ENCODE measurements around the gene ROPN1L.

The ROPN1L gene

DNA sequence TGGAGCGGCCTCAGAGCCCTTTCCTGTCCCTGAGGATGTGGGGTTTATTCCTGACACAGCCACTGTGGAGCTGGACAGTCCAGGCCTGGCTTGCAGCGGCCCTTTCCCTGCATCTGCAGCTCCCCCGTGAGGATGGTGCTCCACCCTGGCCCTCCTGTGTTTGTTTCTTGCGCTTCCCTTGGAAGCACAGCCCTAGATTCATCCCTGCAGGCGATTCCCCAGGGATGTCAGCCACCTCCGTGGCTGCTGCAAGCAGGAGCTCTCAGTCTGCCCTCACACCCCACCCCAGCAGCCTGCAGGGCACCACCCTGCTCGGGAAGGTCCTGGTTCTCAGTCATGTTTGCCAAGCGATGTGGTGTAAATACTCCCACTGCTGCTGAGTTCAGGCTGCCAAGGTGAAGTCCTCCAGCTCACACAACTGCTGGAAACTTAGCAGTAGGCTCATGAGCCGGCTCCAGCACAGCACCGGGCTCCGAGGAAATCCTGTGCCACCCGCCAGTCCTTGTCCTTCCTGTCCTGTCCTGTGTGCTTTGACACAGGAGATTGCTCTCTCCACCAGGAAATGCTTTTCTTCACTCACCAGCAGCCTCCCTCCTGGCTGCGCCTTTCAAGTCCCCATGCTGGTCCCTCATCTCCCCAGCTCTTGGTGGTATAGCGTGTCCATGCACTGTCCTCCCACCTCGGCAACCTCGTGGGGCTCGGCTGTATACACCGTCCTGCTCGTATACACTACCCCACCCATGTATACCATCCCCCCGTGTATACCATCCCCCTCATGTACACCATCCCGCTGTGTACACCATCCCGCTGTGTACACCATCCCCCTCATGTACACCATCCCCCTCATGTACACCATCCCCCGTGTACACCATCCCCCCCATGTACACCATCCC lies 16.2 kb downstream of the ROPN1L start:
- DNase-seq (ENCODE audit: low read depth, low spot score) = no peak

DNA sequence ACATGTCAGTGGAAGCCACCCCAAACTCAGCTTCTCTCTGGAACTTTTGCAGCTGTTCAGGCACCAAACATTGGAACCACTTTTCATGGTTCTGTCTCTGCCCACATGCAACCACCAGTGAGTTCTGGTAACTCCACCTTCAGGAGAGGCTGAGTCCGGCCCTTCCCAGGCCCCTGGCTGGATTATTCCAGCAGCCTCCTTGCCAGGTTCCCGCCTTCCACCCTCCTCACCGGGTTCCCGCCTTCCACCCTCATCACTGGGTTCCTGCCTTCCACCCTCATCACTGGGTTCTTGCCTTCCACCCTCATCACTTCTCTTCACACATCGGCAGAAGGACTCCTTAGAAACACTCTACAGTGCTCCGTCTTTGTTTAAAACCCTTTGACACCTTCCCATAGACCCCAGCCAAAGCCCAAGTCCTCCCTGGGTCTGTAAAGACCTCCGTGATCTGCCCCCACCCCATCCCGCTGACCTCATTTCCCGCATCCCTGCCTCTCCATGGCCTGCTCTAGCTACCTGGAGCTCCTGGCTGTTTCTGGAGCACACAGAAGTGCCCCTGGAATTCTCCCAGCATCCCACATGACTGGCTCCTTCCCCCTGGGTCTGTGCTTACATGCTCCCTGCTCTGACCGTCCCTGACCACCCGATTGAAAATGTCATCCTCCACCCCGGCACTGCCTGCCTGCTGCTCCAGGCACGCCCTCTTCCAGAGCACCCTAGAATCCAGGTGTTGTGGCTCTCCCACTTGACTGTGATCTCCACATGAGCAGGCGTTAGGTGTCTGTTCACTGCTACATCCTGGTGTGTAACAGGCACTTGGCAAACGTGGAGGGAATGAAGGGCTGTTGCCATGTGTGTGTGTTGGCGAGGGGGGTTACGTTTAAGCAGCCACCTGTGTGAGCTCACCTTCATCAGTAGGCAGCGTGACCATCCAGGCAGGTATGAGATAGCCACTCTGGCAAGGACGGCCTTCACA lies 17.7 kb downstream of the ROPN1L start:
- no peak for DNase-seq (ENCODE audit: low read depth, low spot score)

DNA sequence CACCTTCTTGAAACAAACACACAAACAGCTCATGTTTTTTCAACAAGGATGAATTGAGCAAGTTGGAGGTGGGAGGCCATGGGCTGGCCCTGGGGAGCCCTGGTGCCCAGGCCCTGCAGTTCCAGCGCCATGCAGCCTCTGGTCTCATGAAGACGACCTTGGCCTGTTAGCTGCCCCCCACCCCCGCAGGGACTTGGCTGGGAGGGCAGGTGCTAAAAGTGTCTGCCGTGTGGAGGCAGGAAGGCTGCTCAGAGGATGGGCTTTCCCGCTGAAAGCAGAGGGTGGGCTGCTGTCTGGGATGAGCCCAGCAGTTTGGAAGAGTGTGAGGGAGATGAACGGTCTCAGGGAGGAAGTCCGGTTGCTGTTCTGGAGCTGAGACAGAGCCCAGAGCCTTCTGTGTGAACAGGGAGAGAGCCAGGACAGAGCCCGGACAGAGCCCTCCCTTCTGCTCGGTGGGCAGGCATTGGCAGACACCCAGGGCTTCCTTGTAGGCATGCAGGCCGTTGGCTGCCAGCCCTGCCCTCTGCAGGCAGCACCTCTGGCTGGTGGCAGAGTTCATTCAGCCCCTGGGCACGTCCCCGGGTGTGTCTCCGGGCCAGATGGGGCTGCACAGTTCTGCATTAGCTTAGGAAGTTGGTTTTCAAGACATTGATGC lies 18.7 kb downstream of the ROPN1L start:
- no peak for DNase-seq (ENCODE audit: low read depth, low spot score)

- no peak for DNase-seq (ENCODE audit: low read depth, low spot score)
Measured at GRCh38 chr5:10461041-10461440, 19.4 kb downstream of the ROPN1L start.

- DNase-seq (ENCODE audit: low read depth, low spot score) = no peak
Measured at GRCh38 chr5:10461904-10462555, 20.4 kb downstream of the ROPN1L start.

DNA sequence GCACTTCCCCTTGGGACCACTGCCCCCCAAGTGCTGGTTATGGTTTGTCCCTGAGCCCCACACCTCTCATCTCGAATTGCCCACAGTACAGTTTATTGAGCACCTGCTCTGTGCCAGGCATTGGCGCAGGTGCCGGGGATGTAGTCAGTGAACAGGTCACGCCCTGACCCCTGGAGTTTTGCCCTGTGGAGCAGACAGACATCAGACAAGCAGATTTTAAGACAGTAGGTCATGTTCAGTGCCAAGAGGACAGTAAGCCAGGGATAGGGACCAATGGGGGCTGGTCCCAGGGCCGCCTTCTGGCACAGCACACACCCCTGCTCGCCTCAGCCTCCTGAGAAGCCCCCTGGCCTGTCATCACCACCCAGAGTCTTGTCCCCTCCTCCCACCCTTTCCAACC lies 21.9 kb downstream of the ROPN1L start:
- DNase-seq (ENCODE audit: low read depth, low spot score) = no peak

DNA sequence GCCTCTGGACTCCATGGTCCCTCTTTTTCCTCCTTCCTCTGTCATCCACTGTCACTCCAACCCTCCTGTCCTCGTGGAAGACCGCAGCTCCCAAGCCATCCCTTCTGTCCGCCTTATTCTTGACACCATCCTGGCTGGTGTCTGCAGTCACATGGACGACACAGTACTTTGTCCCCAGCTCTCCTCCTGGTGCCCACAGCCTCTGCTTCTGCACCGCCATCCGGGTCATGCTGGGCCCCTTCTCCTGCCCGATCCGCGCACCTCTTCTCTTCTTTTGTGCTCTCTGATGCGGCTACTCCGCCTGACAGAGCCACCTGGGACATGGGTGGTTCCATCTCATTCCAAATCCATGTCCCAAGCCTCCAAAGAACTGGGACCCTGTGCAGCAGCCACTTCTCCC lies 22.5 kb downstream of the ROPN1L start:
- no peak for DNase-seq (ENCODE audit: low read depth, low spot score)

DNA sequence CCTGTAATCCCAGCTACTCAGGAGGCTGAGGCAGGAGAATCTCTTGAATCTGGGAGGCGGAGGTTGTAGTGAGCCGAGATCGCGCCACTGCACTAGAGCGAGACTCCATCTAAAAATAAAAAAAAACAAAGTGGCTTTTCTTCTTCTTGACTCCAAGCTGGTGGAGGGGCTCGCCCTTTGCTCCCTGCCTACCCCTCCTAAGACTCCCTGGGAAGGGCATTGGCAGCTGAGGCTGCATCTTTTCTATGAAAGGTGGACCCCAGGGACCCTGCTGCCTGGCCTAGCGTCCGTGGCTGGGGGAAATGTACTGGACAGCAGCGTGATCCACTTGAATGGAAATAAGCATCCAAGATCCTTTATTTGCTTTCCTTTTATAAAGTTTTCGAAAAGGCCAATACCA lies 24.0 kb downstream of the ROPN1L start:
- DNase-seq (ENCODE audit: low read depth, low spot score) = no peak

GRCh38 chr5:10466446-10467073 lies 24.9 kb downstream of the ROPN1L start:
- DNase-seq (ENCODE audit: low read depth, low spot score) = no peak

- no peak for DNase-seq (ENCODE audit: low read depth, low spot score)
Measured at GRCh38 chr5:10467281-10468198, 25.9 kb downstream of the ROPN1L start.

DNA sequence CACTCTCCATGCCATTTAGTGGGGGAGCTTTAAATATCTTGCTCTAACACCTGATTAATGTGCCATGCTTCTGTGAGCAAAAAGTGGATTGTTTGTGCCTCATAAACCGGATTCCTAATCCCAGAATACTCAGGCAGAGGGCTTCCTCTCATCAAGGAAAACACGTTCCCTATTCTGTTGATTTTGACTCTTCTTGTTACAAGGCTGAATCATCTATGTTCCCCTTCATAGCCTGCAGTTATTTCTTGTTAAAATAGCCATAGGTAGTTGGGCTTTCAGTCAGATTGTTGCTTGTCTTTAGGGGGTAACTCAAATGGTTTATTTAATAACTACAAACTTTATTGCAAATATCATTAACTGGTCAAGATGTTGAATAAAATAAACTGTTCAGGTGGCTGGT lies 26.6 kb downstream of the ROPN1L start:
- no peak for DNase-seq (ENCODE audit: low read depth, low spot score)

DNA sequence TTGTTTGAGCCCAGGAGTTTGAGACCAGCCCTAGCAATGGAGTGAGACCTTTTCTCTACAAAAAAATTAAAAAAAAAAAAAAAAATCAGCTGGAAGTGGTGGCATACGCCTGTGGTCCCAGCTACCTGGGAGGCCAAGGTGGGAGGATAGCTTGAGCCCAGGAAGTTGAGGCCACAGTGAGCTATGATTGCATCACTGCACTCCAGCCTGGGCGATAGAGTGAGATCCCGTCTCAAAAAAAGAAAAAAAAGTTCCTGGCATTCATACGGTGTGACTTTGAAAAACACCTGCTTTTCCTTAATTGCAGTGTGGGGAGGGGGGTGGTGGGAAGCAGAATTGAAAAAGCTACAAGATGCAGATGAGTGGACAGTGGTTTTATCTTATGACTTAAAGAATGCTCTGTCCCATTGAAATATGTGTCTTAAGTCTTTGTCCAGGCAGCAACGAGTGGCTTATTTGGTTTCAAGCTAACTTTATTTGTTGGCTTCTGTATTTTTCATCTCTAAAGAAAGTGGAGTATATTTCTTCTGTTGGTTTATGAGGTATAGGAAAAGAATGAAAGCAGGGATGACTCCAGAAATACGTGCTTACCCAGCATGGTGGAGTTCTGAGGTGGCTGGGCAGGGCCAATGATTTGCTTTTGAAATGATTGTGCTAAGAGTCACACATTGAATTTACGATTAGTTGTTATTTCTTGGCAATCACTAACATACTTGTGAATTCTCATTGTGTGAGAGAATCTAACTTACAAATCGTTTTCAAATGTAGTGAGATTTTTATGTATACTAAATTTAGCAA lies 27.8 kb downstream of the ROPN1L start:
- no peak for DNase-seq (ENCODE audit: low read depth, low spot score)

DNA sequence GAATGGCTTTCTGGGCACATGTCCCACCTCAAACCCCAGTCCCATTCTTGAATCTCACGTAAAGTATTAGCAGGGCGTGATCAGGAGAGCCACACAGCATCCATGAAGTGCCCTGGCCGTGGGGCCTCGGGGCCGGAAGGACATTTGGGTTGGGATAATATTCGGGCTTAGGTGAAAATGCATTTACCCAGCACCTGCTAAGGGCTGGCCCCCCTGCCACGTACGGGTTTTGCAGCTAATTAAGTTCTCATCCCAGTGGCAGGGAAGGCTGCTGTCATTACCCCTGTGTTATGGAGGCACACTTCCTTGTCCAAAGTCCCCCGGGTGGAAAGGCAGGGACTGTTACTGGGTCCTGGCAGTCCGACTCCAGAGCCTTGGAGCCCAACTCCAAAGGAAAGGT lies 29.0 kb downstream of the ROPN1L start:
- no peak for DNase-seq (ENCODE audit: low read depth, low spot score)

GRCh38 chr5:10471677-10472076 lies 30.0 kb downstream of the ROPN1L start:
- no peak for DNase-seq (ENCODE audit: low read depth, low spot score)

GRCh38 chr5:10474521-10475075 lies 32.9 kb downstream of the ROPN1L start:
- DNase-seq (ENCODE audit: low read depth, low spot score) = no peak

GRCh38 chr5:10475931-10476676 lies 34.4 kb downstream of the ROPN1L start:
- no peak for DNase-seq (ENCODE audit: low read depth, low spot score)

DNA sequence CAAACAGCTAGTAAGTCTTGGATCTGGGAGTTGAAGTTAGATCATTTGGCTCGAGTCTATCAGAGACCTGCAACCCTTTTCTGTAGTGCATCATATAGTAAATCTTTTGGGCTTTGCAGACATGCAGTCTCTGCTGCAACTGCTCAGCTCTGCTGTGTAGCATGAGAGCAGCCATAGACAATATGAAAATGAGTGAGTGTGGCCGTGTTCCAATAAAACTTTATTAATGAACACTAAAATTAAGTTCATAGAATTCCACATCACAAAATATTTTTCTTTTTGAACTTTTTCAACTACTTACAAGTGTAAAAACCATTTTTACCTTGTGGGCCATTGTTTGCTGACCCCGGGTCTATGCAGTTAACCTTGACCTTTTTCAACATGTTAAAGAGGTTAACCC lies 35.2 kb downstream of the ROPN1L start:
- DNase-seq (ENCODE audit: low read depth, low spot score) = no peak

GRCh38 chr5:10477943-10478342 lies 36.3 kb downstream of the ROPN1L start:
- DNase-seq (ENCODE audit: low read depth, low spot score) = no peak

Data from brain pericyte (primary cell).